Measurements from ENCODE around the gene ABCA2.
"Not testable (repeated sequence)": the region's sequence is repeated elsewhere in the genome, so short reads cannot be mapped to it uniquely, and the experiment has no call there.

Gene ABCA2

GRCh38 chr9:137046088-137046787 lies 18.2 kb upstream of the ABCA2 start, which contains the start of gene NPDC1:
TSS of gene NPDC1 (minus strand) at chr9:137046177. CDS start at chr9:137045989, 188 bp downstream.
- DNase-seq (ENCODE audit: low read depth, low spot score) = peak; percentile 61

GRCh38 chr9:137045294-137046087 lies 17.5 kb upstream of the ABCA2 start:
- DNase-seq (ENCODE audit: low read depth, low spot score) = no peak

- DNase-seq (ENCODE audit: low read depth, low spot score) = no peak
Observed at GRCh38 chr9:137044502-137045177, 16.6 kb upstream of the ABCA2 start.

GRCh38 chr9:137044037-137044436 lies 16.0 kb upstream of the ABCA2 start:
- DNase-seq (ENCODE audit: low read depth, low spot score) = no peak

GRCh38 chr9:137042751-137043727 lies 15.0 kb upstream of the ABCA2 start:
- DNase-seq (ENCODE audit: low read depth, low spot score) = no peak

- DNase-seq (ENCODE audit: low read depth, low spot score) = no peak
Observed at GRCh38 chr9:137041124-137041523, 13.1 kb upstream of the ABCA2 start.

GRCh38 chr9:137040568-137040967 lies 12.5 kb upstream of the ABCA2 start:
- DNase-seq (ENCODE audit: low read depth, low spot score) = no peak

- DNase-seq (ENCODE audit: low read depth, low spot score) = no peak
Observed at GRCh38 chr9:137039611-137040366, 11.8 kb upstream of the ABCA2 start.

GRCh38 chr9:137038916-137039315 lies 10.9 kb upstream of the ABCA2 start:
- no peak for DNase-seq (ENCODE audit: low read depth, low spot score)

- no peak for DNase-seq (ENCODE audit: low read depth, low spot score)
Observed at GRCh38 chr9:137037483-137037882, 9.4 kb upstream of the ABCA2 start.

- no peak for DNase-seq (ENCODE audit: low read depth, low spot score)
Observed at GRCh38 chr9:137037035-137037434, 9.0 kb upstream of the ABCA2 start.

- DNase-seq (ENCODE audit: low read depth, low spot score) = no peak
Observed at GRCh38 chr9:137035937-137036336, 7.9 kb upstream of the ABCA2 start.

- DNase-seq (ENCODE audit: low read depth, low spot score) = no peak
Observed at GRCh38 chr9:137035507-137035834, 7.4 kb upstream of the ABCA2 start.

- DNase-seq (ENCODE audit: low read depth, low spot score) = peak; percentile 70
Observed at GRCh38 chr9:137034709-137035506, 6.9 kb upstream of the ABCA2 start.

GRCh38 chr9:137034039-137034708 lies 6.1 kb upstream of the ABCA2 start:
- DNase-seq (ENCODE audit: low read depth, low spot score) = no peak

- not testable (repeated sequence) for DNase-seq (ENCODE audit: low read depth, low spot score)
Observed at GRCh38 chr9:137033481-137033880, 5.4 kb upstream of the ABCA2 start.

GRCh38 chr9:137032858-137033257 lies 4.8 kb upstream of the ABCA2 start:
- no peak for DNase-seq (ENCODE audit: low read depth, low spot score)

- no peak for DNase-seq (ENCODE audit: low read depth, low spot score)
Observed at GRCh38 chr9:137031904-137032640, 4.0 kb upstream of the ABCA2 start, which contains the start of gene FUT7. TSS of gene FUT7 (minus strand) at chr9:137032088. CDS start at chr9:137031991, 97 bp downstream.

Data from activated naive CD8-positive, alpha-beta T cell treated with anti-CD3 and anti-CD28 coated beads, Interleukin-2, amount 50 U/mL, for 16 hours (primary cell).